Bronchial epithelial cell (primary cell): Measurements from ENCODE around the gene P2RX4. TPM values are rescaled to one million over a fixed set of nuclear protein-coding genes. Genes with fewer than 3 reads are reported as not detected.
A peak's percentile ranks its signal among the peaks of the same experiment; 100 is the strongest.
"Not testable (repeated sequence)": the region's sequence is repeated elsewhere in the genome, so short reads cannot be mapped to it uniquely, and the experiment has no call there.

Source experiments
- DNase-seq: peaks from one replicate; pipeline ENCODE4 v3.0.0-alpha.2; 2010; ENCODE audit warnings: low read depth
- FAIRE-seq: peaks from 2 replicates; lab custom pipeline; 2011; peaks lifted over from hg19 to GRCh38; lab: Jason Lieb, UNC
- H3K27me3 ChIP-seq: 2 replicates; pipeline ENCODE4 v1.5.1; 2011; ENCODE audit warnings: low read length; ENCODE audit not compliant: control insufficient read depth, insufficient read depth
- H3K36me3 ChIP-seq: 2 replicates; pipeline ENCODE4 v1.5.1; 2011; ENCODE audit warnings: low read length; ENCODE audit not compliant: control insufficient read depth, insufficient read depth
- H3K4me3 ChIP-seq: 2 replicates; pipeline ENCODE4 v1.5.1; 2011; ENCODE audit warnings: mild to moderate bottlenecking, low read depth, low read length, control low read depth
- CTCF ChIP-seq: IDR thresholded peaks from 2 replicates; pipeline ENCODE4 v1.5.1; 2011; ENCODE audit warnings: mild to moderate bottlenecking, moderate library complexity, low read length, control low read depth, inconsistent platforms; ENCODE audit not compliant: insufficient read depth, severe bottlenecking
- total RNA-seq: library from RNA; depleted of rRNA; stranded (reverse); fragments of >200 nt; gene quantifications from 2 replicates; pipeline ENCODE4 v1.2.1, GENCODE V29; 2014

Gene P2RX4
- total RNA-seq, 1 donor from 2014 or later, result 13.4 TPM

- no peak for TF ChIP-seq CTCF
- no peak overlapping the region for H3K4me3 ChIP-seq
Observed at GRCh38 chr12:121189619-121190155, 20.2 kb upstream of the P2RX4 start.

GRCh38 chr12:121190523-121191031, 19.4 kb upstream of the P2RX4 start:
- Histone ChIP-seq H3K27me3 (no peaks in the 10 kb centered on the region), H3K36me3 (no peaks in the 10 kb centered on the region), H3K4me3 (no peak overlapping the region)
- no peak for TF ChIP-seq CTCF
- DNase-seq, result peak; percentile 87
- FAIRE-seq, result no peak

More at GRCh38 chr12:121189619-121190155, 20.2 kb upstream of the P2RX4 start:
- no peaks in the 10 kb centered on the region for H3K27me3 ChIP-seq
- no peak for FAIRE-seq
- H3K36me3 ChIP-seq, result no peaks in the 10 kb centered on the region
- no peak for DNase-seq

- Histone ChIP-seq H3K4me3 (no peak overlapping the region), H3K36me3 (no peaks in the 10 kb centered on the region), H3K27me3 (no peaks in the 10 kb centered on the region)
- DNase-seq (no peak), FAIRE-seq (no peak)
- TF ChIP-seq CTCF, result no peak
Observed at GRCh38 chr12:121191151-121191550, 18.8 kb upstream of the P2RX4 start.

- no peaks in the 10 kb centered on the region for H3K27me3 ChIP-seq
- H3K36me3 ChIP-seq, result no peaks in the 10 kb centered on the region
- no peak for TF ChIP-seq CTCF
- peak; percentile 12 for DNase-seq
- H3K4me3 ChIP-seq, result no peak overlapping the region
- no peak for FAIRE-seq
Observed at GRCh38 chr12:121196902-121197301, 13.0 kb upstream of the P2RX4 start.

- Histone ChIP-seq H3K36me3 (no peaks in the 10 kb centered on the region), H3K4me3 (no peak overlapping the region), H3K27me3 (no peaks in the 10 kb centered on the region)
- no peak for DNase-seq
- TF ChIP-seq CTCF, result no peak
- no peak for FAIRE-seq
Observed at GRCh38 chr12:121198949-121199348, 11.0 kb upstream of the P2RX4 start.

- not testable (repeated sequence) for FAIRE-seq, DNase-seq, H3K36me3 ChIP-seq, H3K27me3 ChIP-seq, H3K4me3 ChIP-seq
Observed at GRCh38 chr12:121201140-121201539, 8.8 kb upstream of the P2RX4 start.
